GM19043 (cell line): ENCODE measurements around the gene GLB1L.
"Not testable (repeated sequence)": the region's sequence is repeated elsewhere in the genome, so short reads cannot be mapped to it uniquely, and the experiment has no call there.

Experiments used
- ATAC-seq: cut with Tn5 transposase; IDR thresholded peaks from one replicate; pipeline ENCODE4 v1.9.1; 2021; ENCODE audit warnings: low read depth; ENCODE audit not compliant: unreplicated experiment

GLB1L gene

DNA sequence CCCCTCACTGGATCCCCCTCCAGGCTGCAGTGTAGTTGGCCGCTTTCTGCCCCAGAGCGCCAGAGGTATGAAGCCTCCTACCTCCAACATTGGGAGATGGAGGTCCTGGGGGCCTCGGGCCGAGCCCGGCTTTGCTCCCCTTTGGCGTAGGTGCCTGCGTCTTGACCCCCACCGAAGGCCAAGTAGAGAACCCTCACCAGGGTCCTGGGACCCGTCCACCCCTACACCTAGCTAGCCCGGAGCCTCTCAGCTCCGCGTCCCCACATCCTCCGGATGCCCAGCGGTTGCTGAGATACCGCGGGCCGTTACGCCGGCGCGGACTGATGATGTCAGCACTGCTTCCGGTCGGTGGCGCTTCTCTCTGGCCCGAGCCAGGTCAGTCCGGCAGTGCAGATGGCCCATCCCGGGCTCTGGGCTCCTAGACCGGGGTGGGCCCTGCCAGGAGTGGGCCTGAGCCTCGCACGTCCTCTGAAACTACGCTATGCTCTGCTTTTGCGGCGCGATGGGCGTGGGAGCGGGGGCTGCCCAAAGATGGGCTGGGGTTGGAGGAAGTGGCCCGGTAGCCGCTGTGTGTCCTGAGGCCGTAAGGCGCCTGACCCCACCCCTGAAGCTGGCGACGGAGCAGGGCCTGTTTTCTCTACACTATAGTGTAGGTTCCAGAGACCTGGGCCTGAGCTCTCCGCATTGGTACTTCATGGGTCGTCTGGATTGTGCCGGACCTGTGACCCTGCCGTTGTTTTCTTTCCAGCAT, at the start of gene GLB1L, which contains the start of gene STK16:
GLB1L (minus strand) TSS at position 297 of the 751 bp plus-strand sequence. CDS start 1,871 bp downstream, outside the sequence.
STK16 (plus strand) TSS at position 332 of the 751 bp plus-strand sequence. CDS start 521 bp downstream, outside the sequence.
- ATAC-seq: peak; percentile 58

DNA sequence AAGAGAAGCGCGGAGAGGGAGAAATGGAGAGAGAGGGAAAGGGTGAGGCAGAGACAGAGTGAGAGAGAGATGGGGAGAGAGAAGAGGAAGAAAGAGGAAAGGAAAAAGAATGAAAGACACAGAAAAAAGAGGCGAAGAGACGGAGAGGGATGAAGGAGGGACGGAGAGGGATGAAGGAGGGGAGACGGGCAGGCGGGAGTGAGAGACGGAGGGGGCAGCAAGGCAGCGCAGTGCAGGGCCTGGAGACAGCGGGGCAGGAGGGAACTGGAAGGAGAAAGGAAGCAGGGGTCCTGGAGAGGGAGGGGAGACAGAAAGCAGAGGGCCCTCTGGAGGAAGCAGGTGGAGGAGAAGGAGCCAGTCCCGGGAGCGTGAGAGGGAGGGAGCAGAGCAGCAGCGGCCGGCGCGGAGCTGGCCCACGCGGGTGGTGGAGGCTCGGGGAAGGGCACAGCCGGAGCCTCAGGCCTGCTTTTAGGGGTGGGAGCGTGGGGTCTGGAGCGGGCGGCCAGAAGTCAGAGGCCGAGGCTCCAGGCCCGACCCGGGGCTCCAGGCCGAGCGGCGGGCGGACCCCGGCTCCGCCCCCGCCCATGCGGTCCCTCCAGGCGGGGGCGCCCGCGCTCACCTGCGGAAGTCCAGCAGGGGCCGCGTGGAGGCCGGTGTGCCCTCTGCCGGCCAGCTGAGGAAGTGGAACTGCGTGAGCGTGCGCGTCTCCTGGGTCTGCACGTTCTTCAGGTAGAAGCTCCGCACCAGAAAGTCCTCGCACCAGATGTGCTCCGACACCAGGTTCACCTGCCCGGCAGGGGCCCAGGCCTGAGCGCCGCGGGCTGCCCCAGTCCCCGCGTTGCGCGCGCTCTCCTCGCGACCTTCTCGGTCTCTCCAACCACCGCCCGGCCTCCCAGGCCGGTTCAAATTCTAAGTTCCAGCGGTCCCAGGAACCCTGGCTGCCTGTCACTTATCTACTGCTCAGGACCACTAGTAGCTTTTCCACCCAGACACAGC, 49.4 kb upstream of the GLB1L start:
- ATAC-seq: peak; percentile 83

DNA sequence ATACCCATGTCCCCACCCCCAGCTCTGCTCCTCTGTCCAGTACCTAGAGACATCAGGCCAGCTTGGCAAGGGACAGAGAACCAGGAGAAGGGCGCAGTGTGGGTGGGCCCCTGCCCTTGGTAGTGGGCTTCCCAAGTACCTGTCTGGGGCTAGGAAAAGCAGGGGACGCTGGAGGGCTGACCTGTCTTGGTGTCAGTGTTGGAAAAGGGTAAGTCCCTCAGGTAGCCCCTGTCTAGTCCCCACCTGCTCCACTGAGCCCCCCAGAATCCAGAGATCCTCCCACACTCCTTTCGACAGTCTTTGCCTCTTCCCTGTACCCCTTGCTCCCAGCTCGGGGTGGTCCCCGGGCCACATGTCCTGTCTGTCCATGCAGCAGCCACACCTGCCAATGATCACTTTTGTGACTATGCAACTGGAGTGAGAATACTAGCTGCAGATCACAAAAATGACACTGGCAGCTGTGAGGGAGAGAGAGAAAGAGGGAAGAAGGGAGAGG, 48.5 kb upstream of the GLB1L start:
- no peak for ATAC-seq

DNA sequence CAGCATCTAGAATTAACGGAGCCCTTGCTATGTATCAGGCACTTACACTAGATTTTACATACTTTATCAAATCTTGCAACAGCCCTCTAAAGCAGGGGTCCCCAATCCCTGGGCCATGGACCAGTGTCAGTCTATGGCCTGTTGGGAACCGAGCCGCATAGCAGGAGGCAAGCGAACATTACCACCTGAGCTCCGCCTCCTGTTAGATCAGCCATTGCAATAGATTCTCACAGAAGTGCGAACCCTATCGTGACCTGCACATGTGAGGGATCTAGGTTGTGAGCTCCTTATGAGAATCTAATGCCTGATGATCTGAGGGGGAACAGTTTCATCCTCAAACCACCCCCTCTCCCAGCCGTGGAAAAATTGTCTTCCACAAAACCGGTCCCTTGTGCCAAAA, 47.4 kb upstream of the GLB1L start:
- ATAC-seq: no peak

DNA sequence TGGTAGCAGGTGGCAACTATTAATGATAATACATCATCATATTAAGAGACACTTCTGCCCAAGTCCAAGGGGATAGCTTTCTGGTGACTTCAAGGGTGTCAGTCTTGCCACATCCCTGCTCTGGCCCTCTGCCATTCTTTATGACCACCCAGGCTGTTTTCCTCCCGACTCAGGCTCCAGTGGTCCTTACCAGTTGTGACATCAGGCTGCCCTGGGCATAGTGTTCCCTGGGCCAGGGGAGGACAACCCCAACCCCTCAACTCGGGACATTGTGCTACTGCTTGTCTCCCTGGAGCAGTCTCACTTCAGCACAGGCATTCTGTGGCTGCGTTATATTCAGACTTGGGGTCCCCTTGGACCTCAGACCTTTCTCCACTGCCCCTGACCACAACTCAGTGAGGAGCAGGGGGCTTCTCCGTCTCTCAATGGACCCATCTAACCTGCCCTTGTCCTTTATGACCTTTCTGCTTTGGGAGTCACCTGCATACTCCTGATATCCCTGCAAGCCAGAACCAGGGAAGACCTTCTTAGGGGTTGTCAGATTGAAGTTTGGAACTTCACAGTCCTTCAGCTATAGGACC, 46.8 kb upstream of the GLB1L start:
- ATAC-seq: no peak

- no peak for ATAC-seq
Observed at GRCh38 chr2:219291394-219291793, 46.1 kb upstream of the GLB1L start.

- ATAC-seq: no peak
Observed at GRCh38 chr2:219290381-219291171, 45.3 kb upstream of the GLB1L start.

GRCh38 chr2:219289537-219290361, 44.5 kb upstream of the GLB1L start:
- ATAC-seq: no peak

- no peak for ATAC-seq
Observed at GRCh38 chr2:219289195-219289536, 43.9 kb upstream of the GLB1L start.

DNA sequence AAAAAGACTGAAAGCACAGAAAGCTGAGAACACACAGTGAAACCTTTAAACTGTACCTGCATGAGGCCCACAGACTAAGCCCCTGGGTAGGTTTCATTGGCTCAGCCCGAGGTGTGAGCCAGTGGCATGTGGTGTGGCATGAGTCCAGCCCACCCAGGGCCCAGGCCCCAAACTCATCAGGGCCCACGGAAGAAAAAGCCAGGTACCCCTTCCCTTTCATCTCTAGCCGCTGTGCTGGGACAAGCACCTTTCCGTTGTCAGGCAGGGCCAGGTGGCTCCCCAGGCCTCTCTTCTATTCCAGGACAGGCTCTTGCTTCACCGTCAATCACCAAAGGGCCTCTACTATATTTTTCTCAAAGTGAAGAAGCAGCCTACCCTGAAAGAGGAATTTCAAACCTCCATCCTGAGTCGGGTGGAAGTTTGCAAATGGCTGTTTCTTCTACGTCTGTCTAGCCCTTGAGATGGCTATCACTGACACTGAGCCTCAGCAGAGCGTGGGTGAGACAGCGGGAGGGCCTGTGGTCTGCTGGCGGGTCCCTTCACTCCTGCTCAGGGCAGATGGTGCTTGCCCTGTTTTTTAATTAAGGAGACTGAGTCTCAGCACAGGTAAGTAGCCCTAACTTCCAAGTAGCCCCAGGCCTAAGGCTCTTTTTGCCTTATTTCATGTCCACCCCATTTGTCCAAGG, 42.5 kb upstream of the GLB1L start:
- no peak for ATAC-seq

- ATAC-seq: not testable (repeated sequence)
Observed at GRCh38 chr2:219287116-219287440, 41.8 kb upstream of the GLB1L start.

DNA sequence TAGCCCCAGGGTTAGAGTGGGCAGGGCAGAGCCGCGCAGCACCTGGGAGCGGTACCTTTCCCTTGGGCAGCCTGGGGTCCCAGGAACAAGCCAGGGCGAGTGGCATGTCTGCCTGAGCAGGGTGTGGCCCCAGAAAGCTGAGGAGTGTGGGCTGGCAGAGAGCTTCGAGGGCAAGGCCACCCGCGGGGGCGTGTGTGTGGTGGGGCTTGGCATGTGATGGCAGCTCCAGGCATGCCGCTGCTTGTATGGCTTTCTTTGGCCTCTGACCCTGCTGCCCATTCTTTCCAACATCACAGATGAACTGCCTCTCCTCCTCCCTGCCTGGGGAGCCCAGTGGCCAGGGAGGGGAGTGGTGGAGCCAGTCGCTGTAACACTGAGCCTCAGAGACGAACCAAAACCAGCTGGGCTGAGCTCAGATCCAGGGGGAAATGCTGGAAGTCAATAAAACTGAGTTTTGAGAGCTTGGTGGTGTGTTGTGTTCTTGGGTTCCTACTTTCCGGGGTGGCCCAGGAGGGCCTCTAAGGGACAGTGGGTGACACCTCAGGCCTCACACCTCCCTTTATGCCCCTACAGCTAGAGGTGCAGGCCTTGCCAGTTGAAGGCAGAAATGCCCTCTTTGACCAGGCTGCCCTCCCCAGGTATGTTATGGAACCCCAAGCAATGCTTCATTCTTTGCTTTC, 41.3 kb upstream of the GLB1L start:
- no peak for ATAC-seq

DNA sequence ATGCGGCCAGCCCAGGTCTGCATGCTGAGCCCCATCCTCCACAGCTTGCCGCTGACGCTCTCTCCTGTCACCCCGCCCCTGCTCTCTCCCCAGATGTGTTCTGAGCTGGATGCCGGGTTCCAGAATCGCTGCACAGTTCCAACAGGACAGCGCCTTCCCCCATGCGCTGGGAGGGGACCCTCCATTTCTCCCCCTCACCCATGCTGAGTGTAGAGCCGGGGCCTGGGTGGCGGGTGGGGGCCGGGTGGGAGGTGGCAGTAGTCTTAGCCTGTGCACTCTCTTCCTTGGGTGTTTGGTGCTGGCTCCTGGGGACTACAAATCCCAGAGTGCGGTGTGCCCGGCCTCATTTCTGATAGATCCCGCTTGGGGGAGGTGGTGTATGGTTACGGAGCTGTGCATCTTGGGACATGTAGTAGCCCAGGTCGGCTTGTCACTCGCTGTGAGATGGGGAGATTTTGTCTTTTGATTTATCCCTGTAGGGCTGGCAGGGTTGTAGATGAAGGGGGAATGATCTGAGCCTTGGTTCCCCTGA, 40.7 kb upstream of the GLB1L start:
- no peak for ATAC-seq

GRCh38 chr2:219285373-219285735, 40.1 kb upstream of the GLB1L start:
- ATAC-seq: no peak

GRCh38 chr2:219284501-219285372, 39.5 kb upstream of the GLB1L start:
- ATAC-seq: no peak

DNA sequence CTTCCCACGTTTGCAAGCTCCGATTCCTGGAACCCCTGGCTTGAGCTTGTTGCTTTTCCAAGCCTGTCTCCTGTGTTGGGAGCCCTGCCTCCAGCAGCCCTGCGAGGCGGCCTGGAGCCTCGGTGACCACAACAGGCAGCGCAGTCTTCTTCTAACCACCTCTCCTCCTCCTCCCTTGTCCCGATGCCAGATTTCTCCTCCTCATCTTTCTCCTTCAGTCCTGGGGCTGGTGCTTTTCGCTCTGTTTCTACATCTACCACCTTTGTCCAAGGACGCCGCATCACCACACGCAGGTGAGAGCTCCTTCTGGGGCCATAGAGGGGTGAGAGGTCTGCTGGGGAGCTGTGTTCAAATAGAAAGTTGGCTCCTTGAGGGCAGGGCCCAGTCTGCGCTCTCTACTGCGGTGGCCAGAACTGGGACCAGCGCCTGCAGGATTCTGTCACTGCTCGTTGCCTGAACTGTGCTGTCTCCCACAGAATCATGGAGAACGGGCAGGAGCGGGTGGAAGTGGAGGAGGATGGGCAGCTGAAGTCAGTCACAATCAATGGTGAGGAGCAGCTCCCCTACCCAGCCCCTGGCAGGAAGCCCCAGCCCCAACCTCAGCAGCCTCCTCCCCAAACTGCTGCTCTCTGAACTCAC, 37.8 kb upstream of the GLB1L start:
- no peak for ATAC-seq

- ATAC-seq: no peak
Observed at GRCh38 chr2:219282375-219282774, 37.1 kb upstream of the GLB1L start.
